A549 (cell line): ENCODE measurements around the gene CEBPZOS.

Experiments used
- EHF ChIP-seq: fragments of 250-450 bp; sonication (Bioruptor Pico); IDR thresholded peaks from 2 replicates; pipeline ENCODE4 v1.5.0; 2020; ENCODE audit warnings: mild to moderate bottlenecking
- EHMT2 ChIP-seq: fragments of 200-600 bp; sonication (generic); IDR thresholded peaks from 2 replicates; pipeline ENCODE4 v1.6.1; 2016; ENCODE audit warnings: antibody characterized with exemption, low read depth, mild to moderate bottlenecking, moderate library complexity
- POLR2A ChIP-seq: IDR thresholded peaks from 2 replicates; pipeline ENCODE4 v1.6.1; 2012; ENCODE audit warnings: mild to moderate bottlenecking, low read length
- TFCP2L1 ChIP-seq: fragments of 250-450 bp; sonication (Bioruptor Pico); IDR thresholded peaks from 2 replicates; pipeline ENCODE4 v1.5.0; 2021; ENCODE audit warnings: mild to moderate bottlenecking
- ZNF302 ChIP-seq: fragments of 250-450 bp; sonication (Bioruptor Pico); IDR thresholded peaks from 2 replicates; pipeline ENCODE4 v1.9.0; 2021; ENCODE audit warnings: inconsistent platforms, mild to moderate bottlenecking, moderate library complexity
- ZSCAN20 ChIP-seq: fragments of 250-450 bp; sonication (Bioruptor Pico); IDR thresholded peaks from 2 replicates; pipeline ENCODE4 v1.8.0; 2022; ENCODE audit warnings: mild to moderate bottlenecking, moderate library complexity
- TF ChIP-seq, protein P1 (sequence below): fragments of >200 bp; sonication (Bioruptor Twin); formaldehyde crosslinking; IDR thresholded peaks from 3 replicates; pipeline ENCODE4 v1.5.1; 2016
- TF ChIP-seq, protein P2 (sequence below): fragments of 200-600 bp; sonication (generic); IDR thresholded peaks from 2 replicates; pipeline ENCODE4 v1.6.1; 2016; ENCODE audit warnings: antibody characterized with exemption, mild to moderate bottlenecking, moderate library complexity

- TF ChIP-seq, protein P1, sequence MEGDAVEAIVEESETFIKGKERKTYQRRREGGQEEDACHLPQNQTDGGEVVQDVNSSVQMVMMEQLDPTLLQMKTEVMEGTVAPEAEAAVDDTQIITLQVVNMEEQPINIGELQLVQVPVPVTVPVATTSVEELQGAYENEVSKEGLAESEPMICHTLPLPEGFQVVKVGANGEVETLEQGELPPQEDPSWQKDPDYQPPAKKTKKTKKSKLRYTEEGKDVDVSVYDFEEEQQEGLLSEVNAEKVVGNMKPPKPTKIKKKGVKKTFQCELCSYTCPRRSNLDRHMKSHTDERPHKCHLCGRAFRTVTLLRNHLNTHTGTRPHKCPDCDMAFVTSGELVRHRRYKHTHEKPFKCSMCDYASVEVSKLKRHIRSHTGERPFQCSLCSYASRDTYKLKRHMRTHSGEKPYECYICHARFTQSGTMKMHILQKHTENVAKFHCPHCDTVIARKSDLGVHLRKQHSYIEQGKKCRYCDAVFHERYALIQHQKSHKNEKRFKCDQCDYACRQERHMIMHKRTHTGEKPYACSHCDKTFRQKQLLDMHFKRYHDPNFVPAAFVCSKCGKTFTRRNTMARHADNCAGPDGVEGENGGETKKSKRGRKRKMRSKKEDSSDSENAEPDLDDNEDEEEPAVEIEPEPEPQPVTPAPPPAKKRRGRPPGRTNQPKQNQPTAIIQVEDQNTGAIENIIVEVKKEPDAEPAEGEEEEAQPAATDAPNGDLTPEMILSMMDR, result no peak
- no peak for TF ChIP-seq ZSCAN20 (CRISPR knock-in tag)
- no peak for TF ChIP-seq TFCP2L1 (CRISPR knock-in tag)
- no peak for TF ChIP-seq POLR2A
- TF ChIP-seq, protein P2, sequence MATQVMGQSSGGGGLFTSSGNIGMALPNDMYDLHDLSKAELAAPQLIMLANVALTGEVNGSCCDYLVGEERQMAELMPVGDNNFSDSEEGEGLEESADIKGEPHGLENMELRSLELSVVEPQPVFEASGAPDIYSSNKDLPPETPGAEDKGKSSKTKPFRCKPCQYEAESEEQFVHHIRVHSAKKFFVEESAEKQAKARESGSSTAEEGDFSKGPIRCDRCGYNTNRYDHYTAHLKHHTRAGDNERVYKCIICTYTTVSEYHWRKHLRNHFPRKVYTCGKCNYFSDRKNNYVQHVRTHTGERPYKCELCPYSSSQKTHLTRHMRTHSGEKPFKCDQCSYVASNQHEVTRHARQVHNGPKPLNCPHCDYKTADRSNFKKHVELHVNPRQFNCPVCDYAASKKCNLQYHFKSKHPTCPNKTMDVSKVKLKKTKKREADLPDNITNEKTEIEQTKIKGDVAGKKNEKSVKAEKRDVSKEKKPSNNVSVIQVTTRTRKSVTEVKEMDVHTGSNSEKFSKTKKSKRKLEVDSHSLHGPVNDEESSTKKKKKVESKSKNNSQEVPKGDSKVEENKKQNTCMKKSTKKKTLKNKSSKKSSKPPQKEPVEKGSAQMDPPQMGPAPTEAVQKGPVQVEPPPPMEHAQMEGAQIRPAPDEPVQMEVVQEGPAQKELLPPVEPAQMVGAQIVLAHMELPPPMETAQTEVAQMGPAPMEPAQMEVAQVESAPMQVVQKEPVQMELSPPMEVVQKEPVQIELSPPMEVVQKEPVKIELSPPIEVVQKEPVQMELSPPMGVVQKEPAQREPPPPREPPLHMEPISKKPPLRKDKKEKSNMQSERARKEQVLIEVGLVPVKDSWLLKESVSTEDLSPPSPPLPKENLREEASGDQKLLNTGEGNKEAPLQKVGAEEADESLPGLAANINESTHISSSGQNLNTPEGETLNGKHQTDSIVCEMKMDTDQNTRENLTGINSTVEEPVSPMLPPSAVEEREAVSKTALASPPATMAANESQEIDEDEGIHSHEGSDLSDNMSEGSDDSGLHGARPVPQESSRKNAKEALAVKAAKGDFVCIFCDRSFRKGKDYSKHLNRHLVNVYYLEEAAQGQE, result no peak
- no peak for TF ChIP-seq ZNF302 (CRISPR knock-in tag)
- TF ChIP-seq EHMT2, result no peak
- no peak for TF ChIP-seq EHF
These were observed 47.7 kb downstream of the CEBPZOS start for GRCh38 chr2:37244017-37244416.
